Activated CD4-positive, alpha-beta memory T cell treated with anti-CD3 and anti-CD28 coated beads, Interleukin-2, amount 10 ng/mL, durations not matched to agents 7 days and 5 days (primary cell): Measurements from ENCODE around the gene PLA2G4D. TPM values are rescaled to one million over a fixed set of nuclear protein-coding genes. Genes with fewer than 3 reads are reported as not detected.

Experiments
- CTCF ChIA-PET: fragments of 350-600 bp; sonication (Branson Sonifier 250); formaldehyde crosslinking; loops from one replicate; lab custom pipeline; 2021; ENCODE audit warnings: antibody characterized with exemption, inconsistent platforms; lab: Charles Lee
- POLR2A ChIA-PET: fragments of 350-600 bp; sonication (Branson Sonifier 250); formaldehyde crosslinking; loops from one replicate; lab custom pipeline; 2021; ENCODE audit warnings: antibody characterized with exemption; lab: Charles Lee
- DNase-seq: peaks from one replicate; pipeline ENCODE4 v3.0.0-alpha.2; 2020
- H3K27ac Mint-ChIP-seq: one replicate; pipeline ENCODE4 v1.8.0; 2021; ENCODE audit warnings: mild to moderate bottlenecking, mixed read lengths
- H3K27me3 Mint-ChIP-seq: one replicate; pipeline ENCODE4 v1.8.0; 2021; ENCODE audit warnings: mixed read lengths
- H3K36me3 Mint-ChIP-seq: one replicate; pipeline ENCODE4 v1.8.0; 2021; ENCODE audit warnings: low read depth, mixed read lengths
- H3K4me1 Mint-ChIP-seq: one replicate; pipeline ENCODE4 v1.8.0; 2021; ENCODE audit warnings: mixed read lengths
- H3K4me3 Mint-ChIP-seq: one replicate; pipeline ENCODE4 v1.8.0; 2021; ENCODE audit warnings: mild to moderate bottlenecking, mixed read lengths
- H3K9me3 Mint-ChIP-seq: one replicate; pipeline ENCODE4 v1.8.0; 2021; ENCODE audit warnings: mixed read lengths
- total RNA-seq, 2 experiments: library from RNA; stranded (reverse); gene quantifications; one replicate each; pipeline ENCODE4 v1.2.3, GENCODE V29; 2021

Gene PLA2G4D, protein sequence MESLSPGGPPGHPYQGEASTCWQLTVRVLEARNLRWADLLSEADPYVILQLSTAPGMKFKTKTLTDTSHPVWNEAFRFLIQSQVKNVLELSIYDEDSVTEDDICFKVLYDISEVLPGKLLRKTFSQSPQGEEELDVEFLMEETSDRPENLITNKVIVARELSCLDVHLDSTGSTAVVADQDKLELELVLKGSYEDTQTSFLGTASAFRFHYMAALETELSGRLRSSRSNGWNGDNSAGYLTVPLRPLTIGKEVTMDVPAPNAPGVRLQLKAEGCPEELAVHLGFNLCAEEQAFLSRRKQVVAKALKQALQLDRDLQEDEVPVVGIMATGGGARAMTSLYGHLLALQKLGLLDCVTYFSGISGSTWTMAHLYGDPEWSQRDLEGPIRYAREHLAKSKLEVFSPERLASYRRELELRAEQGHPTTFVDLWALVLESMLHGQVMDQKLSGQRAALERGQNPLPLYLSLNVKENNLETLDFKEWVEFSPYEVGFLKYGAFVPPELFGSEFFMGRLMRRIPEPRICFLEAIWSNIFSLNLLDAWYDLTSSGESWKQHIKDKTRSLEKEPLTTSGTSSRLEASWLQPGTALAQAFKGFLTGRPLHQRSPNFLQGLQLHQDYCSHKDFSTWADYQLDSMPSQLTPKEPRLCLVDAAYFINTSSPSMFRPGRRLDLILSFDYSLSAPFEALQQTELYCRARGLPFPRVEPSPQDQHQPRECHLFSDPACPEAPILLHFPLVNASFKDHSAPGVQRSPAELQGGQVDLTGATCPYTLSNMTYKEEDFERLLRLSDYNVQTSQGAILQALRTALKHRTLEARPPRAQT
- total RNA-seq, result not detected

DNA sequence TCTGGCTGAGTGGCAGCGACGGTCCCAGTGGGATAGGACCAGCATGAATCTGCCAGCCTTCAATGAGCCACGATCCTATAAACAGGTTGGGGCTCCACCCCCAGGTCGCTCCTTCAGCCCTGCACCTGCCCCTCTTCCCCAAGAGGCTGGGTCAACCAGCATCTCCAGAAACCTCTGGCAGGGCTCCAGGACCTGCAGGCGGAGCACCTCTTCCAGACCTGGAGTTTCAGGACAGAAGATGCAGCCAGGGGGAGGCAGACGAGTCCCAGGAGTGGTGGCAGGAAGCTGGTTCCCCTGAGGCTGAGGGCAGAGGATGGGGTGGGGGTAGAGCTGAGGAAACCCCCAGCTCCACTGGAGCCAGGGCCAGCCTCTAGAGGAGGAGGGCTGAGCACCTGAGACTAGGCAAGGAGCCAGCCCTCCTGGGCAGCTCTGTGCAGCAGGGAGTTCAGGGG is at the start of gene PLA2G4D:
Gene PLA2G4D, minus strand, starts transcription at position 51 of the 452 bp plus-strand sequence. CDS start 103 bp downstream, outside the sequence.
- no peaks in the 10 kb centered on the region for H3K36me3 Mint-ChIP-seq
- H3K27me3 Mint-ChIP-seq, result peaks cover 16% of the 10 kb centered on the region
- CTCF ChIA-PET, result interaction anchor here (0.9 kb wide), 1 partner anchor 21 kb away, joined by 3 read pairs; no protein-coding TSS in a partner anchor
- POLR2A ChIA-PET, result no interaction called here
- H3K27ac Mint-ChIP-seq, result no peak within 1 kb of the TSS
- H3K4me3 Mint-ChIP-seq, result no peak within 1 kb of the TSS
- H3K9me3 Mint-ChIP-seq, result no peaks in the 10 kb centered on the region
- DNase-seq, result no peak
- peaks cover 8% of the 10 kb centered on the region for H3K4me1 Mint-ChIP-seq

DNA sequence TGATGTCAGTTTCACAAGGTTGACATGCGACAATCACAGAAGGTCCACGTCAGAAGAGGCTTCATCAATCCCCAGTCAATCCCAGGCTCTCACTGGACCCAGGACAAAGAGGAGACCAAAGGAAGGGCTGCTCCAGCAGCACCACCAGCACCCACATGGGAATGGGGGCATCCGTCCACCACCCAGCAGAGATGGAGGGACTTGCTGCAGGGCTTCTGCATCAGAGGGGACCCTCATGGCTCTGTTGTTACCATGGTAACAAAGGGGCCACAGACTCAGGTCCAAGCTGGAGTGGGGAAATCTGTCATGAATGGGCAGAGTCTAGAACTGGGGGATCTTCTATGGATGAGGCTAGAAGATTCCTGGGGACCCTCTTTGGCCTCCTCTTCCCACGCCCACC is 49.0 kb upstream of the PLA2G4D start:
- H3K27me3 Mint-ChIP-seq, result no peaks in the 10 kb centered on the region
- H3K9me3 Mint-ChIP-seq, result no peaks in the 10 kb centered on the region
- POLR2A ChIA-PET, result no interaction called here
- no peak overlapping the region for H3K27ac Mint-ChIP-seq
- no peaks in the 10 kb centered on the region for H3K36me3 Mint-ChIP-seq
- H3K4me3 Mint-ChIP-seq, result no peak overlapping the region
- CTCF ChIA-PET, result interaction anchor here (0.6 kb wide), 1 partner anchor 1581 kb away, joined by 3 read pairs; no protein-coding TSS in a partner anchor
- H3K4me1 Mint-ChIP-seq, result no peaks in the 10 kb centered on the region
- DNase-seq, result no peak

DNA sequence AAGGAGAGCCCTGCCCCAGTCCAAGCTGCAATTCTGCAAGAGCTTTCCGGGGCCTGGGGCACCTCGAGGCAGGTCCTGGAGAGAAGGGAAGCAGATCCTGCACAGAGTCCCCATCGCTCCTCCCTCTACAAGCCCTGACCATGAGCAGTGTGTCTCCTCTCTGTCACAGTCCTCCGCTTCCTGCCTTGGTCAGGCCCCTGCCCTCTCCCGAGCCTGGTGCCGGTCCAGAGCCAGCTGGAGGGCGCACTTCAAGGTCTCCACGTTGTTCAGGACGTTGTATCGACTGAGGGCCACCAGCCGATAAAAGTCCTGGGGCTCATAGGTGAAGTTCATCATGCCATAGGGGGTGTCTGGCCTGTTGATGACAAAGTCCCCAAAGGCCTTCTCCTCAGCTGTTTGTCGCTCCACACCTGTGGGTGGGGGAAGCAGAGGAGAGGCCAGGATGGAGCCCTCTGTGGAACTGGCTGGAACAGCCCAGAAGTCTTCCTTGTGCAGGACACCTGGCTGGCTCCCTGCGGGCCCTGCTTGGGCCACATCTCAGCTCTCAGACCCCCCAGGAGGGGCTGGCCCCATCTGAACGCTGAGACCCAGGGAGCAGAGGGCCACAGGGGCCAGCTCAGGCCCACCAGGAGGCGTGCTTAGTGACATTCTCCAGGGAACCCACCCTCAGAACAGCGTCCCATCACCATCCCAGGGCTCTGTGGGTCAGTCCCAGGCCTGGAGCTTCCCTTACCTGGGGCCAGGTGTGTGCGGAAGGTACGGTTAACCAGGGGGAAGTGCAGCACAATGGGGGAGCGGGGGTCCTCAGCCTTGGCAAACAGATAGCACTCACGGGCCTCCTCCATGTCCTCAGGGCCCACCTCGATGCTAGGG is 47.7 kb upstream of the PLA2G4D start:
- POLR2A ChIA-PET, result no interaction called here
- Mint-ChIP-seq H3K27ac (no peak overlapping the region), H3K4me3 (no peak overlapping the region), H3K27me3 (no peaks in the 10 kb centered on the region), H3K36me3 (no peaks in the 10 kb centered on the region), H3K4me1 (no peaks in the 10 kb centered on the region), H3K9me3 (no peaks in the 10 kb centered on the region)
- CTCF ChIA-PET, result no interaction called here
- no peak for DNase-seq

DNA sequence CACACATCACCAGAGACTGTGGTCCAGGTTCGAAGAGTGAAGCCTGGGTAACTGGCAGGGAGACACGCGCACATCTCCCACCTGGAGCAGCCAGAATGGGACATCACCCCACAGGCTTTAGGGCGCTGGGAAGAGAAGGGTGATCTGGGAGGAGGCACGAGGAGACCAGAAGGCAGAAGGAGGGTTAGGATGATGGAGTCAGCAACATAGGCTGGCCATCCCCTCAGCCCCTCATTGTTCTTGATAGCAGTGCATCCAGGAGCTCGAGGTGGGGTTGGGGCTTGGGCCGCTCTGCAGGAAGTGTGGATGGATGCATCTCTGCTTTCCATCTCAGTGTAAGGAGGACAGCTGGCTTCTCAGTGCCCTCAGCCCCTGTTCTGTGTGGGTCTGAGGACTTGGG is 46.9 kb upstream of the PLA2G4D start:
- Mint-ChIP-seq H3K4me3 (no peak overlapping the region), H3K36me3 (no peaks in the 10 kb centered on the region), H3K9me3 (no peaks in the 10 kb centered on the region), H3K27ac (no peak overlapping the region), H3K27me3 (peaks cover 4% of the 10 kb centered on the region), H3K4me1 (no peaks in the 10 kb centered on the region)
- POLR2A ChIA-PET, result no interaction called here
- DNase-seq, result no peak
- CTCF ChIA-PET, result no interaction called here

DNA sequence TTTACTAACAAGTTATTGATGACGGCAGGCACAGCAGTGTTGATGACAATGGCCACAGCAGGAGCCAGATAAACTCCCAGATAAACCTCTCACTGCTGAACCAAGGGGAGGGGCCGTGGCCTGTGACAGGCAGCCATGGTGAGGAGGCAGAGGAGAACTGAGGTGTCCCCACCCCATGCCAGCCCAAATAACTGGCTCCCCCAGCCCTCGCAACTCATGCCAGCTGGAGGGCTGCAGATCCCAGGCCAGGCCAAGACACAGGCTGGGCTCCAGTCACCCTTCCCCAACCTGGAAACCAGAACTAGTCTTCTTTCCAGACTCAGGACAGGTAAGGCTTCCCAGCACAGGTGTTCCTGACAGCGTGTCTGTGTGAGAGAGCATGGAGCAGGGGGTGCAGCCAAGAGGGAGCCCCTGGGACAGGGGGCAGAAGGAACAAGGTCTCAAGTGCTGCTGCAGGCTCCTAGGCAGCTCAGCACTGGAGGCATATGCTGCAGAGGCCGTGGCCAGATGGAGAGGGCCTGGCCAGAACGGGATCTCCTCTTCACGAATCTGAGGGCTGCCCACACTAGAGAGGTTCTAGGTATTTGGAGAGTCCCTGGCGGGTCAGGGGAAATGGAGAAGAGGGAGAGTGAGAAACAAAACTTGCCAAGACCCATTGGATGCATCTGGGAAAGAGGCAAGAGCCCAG is 46.2 kb upstream of the PLA2G4D start:
- H3K27ac Mint-ChIP-seq, result no peak overlapping the region
- no peaks in the 10 kb centered on the region for H3K9me3 Mint-ChIP-seq
- DNase-seq, result no peak
- H3K36me3 Mint-ChIP-seq, result no peaks in the 10 kb centered on the region
- CTCF ChIA-PET, result no interaction called here
- peaks cover 4% of the 10 kb centered on the region for H3K27me3 Mint-ChIP-seq
- POLR2A ChIA-PET, result no interaction called here
- H3K4me1 Mint-ChIP-seq, result peaks cover under 1% of the 10 kb centered on the region
- H3K4me3 Mint-ChIP-seq, result no peak overlapping the region

DNA sequence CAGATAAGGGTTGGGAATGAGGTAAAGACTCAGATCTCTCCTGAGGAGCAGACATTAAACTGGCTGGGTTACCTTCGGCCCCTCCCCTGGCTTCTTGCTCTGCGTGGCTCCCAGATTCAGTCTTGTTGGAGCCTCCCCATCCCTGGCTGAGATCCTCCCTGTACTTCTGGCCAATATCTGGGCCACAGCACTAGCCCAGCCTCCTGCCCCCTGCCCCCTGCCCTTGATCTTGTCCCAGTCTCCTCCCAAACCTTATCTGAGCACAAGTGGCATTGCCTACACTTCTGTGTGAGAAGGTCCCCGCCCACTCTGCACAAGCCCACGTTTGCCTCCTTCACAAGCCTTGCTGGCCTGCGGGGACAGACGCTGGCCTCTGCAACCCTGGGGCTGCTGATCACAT is 45.2 kb upstream of the PLA2G4D start:
- Mint-ChIP-seq H3K27ac (no peak overlapping the region), H3K9me3 (no peaks in the 10 kb centered on the region), H3K4me1 (peaks cover 3% of the 10 kb centered on the region), H3K4me3 (no peak overlapping the region), H3K36me3 (no peaks in the 10 kb centered on the region), H3K27me3 (peaks cover 4% of the 10 kb centered on the region)
- ChIA-PET CTCF (interaction anchor here (0.7 to 2.6 kb wide), 5 partner anchors 10 to 562 kb away, joined by 3 to 16 read pairs (median 4); partner anchors contain the start of gene PLA2G4F), POLR2A (no interaction called here)
- no peak for DNase-seq

DNA sequence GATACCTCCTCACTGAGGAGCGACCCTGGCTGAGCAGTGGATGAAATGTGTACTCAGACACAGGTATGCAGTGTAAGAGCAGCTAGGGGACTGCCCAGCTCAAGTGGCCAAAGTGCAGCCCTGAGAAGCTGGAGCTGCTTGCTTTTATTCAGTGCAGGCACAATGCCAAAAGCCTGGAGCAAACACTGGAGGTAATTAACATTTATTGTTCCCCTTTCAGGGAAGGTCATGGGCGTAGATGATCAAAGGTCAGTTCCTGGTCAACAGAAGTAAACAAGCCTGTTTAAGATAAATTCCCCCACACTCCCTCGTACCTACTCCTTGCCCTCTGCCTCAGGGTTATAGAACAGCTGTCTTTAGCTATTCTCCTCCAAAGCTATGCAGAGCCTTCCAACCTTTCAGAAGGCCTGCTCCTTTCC is 44.6 kb upstream of the PLA2G4D start:
- Mint-ChIP-seq H3K36me3 (no peaks in the 10 kb centered on the region), H3K9me3 (no peaks in the 10 kb centered on the region)
- POLR2A ChIA-PET, result no interaction called here

DNA sequence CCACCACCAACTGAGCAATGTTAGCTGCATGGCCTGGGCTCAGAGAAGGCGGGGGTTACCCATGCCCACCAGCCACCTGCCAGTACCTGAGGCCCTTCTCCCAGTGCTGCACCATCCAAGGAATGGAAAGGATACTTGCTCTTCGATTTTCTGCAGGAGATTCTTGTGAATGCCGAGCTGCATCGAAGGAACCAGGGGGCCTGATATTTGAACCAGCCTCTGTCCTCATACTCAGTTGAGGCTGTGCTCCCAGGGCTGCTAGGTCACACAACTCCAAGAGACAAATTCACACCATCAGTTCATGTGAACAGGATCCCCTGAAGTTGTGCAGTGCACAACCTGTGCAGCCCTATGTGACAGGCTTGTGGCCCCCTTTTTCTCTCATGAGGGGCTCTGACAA is 44.0 kb upstream of the PLA2G4D start:
- H3K36me3 Mint-ChIP-seq, result no peaks in the 10 kb centered on the region
- POLR2A ChIA-PET, result no interaction called here
- peak; percentile 13 for DNase-seq
- CTCF ChIA-PET, result interaction anchor here (1.2 to 2.6 kb wide), 9 partner anchors 8 to 149 kb away, joined by 4 to 16 read pairs (median 4); partner anchors contain the start of gene PLA2G4F
- H3K4me1 Mint-ChIP-seq, result peaks cover 3% of the 10 kb centered on the region
- H3K27me3 Mint-ChIP-seq, result peaks cover 4% of the 10 kb centered on the region
- H3K4me3 Mint-ChIP-seq, result no peak overlapping the region
- H3K27ac Mint-ChIP-seq, result no peak overlapping the region
- no peaks in the 10 kb centered on the region for H3K9me3 Mint-ChIP-seq

More for the DNA sequence above, 44.6 kb upstream of the PLA2G4D start:
- Mint-ChIP-seq H3K4me3 (no peak overlapping the region), H3K27ac (no peak overlapping the region), H3K27me3 (peaks cover 4% of the 10 kb centered on the region), H3K4me1 (peaks cover 3% of the 10 kb centered on the region)
- CTCF ChIA-PET, result interaction anchor here (1.2 to 2.6 kb wide), 7 partner anchors 9 to 149 kb away, joined by 4 to 16 read pairs (median 4); partner anchors contain the start of gene PLA2G4F
- DNase-seq, result no peak

DNA sequence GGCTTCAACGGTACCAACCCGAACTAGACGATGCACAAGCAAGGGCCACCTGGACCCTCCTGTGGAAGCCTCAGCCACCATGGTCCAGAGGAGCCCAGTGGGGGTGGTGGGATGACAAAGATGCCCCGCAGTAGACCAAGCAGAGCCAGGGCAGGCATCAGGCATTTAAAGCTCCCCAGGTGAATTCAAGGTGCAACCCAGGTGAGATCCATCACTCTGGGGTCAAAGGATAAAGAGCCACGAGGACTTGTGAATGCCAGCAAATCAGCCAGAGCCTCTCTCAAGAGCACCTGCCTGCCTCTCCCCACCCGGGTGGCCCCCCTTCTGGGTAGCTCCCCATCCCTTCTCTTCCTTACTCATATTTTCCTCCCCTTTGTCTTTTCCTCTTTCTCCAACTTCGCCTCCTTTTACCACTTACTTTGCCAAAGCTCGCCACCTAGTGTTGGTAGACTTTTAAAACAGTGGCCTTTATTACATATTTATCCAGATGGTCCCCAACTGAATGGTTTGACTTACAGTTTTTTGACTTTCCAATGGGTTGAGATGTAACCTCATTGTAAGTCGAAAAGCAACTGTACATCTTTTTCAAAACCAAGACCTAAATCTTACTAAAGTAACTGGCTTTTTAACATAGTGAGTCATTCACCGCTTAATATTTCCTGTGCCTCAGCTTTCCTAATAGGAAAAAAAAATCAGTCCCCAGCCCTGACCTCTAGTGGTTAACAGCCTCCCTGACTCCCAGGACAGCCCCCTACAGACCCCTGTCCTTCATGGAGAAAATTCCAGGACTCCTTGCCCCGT is 43.3 kb upstream of the PLA2G4D start:
- Mint-ChIP-seq H3K27me3 (peaks cover 4% of the 10 kb centered on the region), H3K27ac (no peak overlapping the region), H3K4me3 (no peak overlapping the region), H3K9me3 (no peaks in the 10 kb centered on the region), H3K36me3 (no peaks in the 10 kb centered on the region), H3K4me1 (peaks cover 3% of the 10 kb centered on the region)
- ChIA-PET CTCF (interaction anchor here (0.6 to 2.6 kb wide), 12 partner anchors 10 to 237 kb away, joined by 3 to 16 read pairs (median 4); no protein-coding TSS in a partner anchor), POLR2A (no interaction called here)
- no peak for DNase-seq

DNA sequence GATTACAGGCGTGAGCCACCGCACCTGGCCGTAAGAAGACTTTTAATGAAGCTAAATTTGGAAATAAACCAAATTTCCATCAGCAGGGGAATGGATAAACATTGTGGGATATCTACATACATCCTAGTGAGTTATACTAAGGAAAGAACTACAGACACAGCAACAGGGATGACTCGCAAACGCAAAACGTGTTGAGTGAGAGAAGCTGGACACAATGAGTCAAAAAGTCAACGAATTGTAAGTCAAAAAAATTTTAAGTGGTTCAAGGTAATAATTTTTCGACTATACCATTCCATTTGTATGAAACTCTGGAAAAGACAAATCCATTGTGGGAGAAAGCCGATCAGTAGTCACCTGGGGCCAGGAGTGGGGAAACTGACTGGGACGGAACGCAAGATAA is 42.2 kb upstream of the PLA2G4D start:
- no peak overlapping the region for H3K4me3 Mint-ChIP-seq
- H3K27me3 Mint-ChIP-seq, result peaks cover 4% of the 10 kb centered on the region
- H3K36me3 Mint-ChIP-seq, result no peaks in the 10 kb centered on the region
- H3K4me1 Mint-ChIP-seq, result peaks cover 3% of the 10 kb centered on the region
- H3K27ac Mint-ChIP-seq, result no peak overlapping the region
- no peaks in the 10 kb centered on the region for H3K9me3 Mint-ChIP-seq
- CTCF ChIA-PET, result no interaction called here
- POLR2A ChIA-PET, result no interaction called here
- no peak for DNase-seq

DNA sequence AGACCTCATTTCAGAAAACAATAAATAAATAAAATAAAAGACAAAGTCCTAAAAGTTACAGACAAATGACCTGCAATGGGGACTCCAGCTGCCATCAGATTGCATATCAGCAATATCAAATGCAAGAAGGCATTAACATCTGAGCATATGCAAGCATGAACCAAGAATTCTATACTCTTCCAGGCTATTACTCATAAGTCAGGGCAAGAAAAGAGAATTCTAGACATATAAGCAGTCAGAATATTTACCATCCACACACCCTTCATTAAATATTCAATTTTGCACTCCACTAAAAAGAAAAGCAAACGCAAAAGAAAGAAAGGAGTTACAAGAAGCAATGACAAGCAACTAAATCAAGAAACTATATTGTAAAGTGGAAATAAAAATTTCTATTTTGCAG is 41.0 kb upstream of the PLA2G4D start:
- H3K4me3 Mint-ChIP-seq, result no peak overlapping the region
- no peak for DNase-seq
- ChIA-PET POLR2A (interaction anchor here (0.6 kb wide), 1 partner anchor 707 kb away, joined by 4 read pairs; no protein-coding TSS in a partner anchor), CTCF (interaction anchor here (1.2 to 2.1 kb wide), 3 partner anchors 10 to 145 kb away, joined by 4 to 6 read pairs (median 4); no protein-coding TSS in a partner anchor)
- H3K27me3 Mint-ChIP-seq, result peaks cover 9% of the 10 kb centered on the region
- H3K27ac Mint-ChIP-seq, result no peak overlapping the region
- no peaks in the 10 kb centered on the region for H3K9me3 Mint-ChIP-seq
- H3K4me1 Mint-ChIP-seq, result peaks cover 3% of the 10 kb centered on the region
- no peaks in the 10 kb centered on the region for H3K36me3 Mint-ChIP-seq
